Measurements from ENCODE around the gene INAFM1.
"Not testable (repeated sequence)": the region's sequence is repeated elsewhere in the genome, so short reads cannot be mapped to it uniquely, and the experiment has no call there.

Gene INAFM1

GRCh38 chr19:47280183-47280797 is 5.6 kb downstream of the INAFM1 start:
- ChIA-PET CTCF (interaction anchor here (0.8 to 1.6 kb wide), 5 partner anchors 13 to 148 kb away, joined by 3 to 7 read pairs (median 4); no protein-coding TSS in a partner anchor), POLR2A (no interaction called here)
- no peak overlapping the region for H3K4me3 ChIP-seq (ENCODE audit: low read depth, low read length)
- DNase-seq (ENCODE audit: low read depth, low spot score): no peak
- TF ChIP-seq, protein P1, sequence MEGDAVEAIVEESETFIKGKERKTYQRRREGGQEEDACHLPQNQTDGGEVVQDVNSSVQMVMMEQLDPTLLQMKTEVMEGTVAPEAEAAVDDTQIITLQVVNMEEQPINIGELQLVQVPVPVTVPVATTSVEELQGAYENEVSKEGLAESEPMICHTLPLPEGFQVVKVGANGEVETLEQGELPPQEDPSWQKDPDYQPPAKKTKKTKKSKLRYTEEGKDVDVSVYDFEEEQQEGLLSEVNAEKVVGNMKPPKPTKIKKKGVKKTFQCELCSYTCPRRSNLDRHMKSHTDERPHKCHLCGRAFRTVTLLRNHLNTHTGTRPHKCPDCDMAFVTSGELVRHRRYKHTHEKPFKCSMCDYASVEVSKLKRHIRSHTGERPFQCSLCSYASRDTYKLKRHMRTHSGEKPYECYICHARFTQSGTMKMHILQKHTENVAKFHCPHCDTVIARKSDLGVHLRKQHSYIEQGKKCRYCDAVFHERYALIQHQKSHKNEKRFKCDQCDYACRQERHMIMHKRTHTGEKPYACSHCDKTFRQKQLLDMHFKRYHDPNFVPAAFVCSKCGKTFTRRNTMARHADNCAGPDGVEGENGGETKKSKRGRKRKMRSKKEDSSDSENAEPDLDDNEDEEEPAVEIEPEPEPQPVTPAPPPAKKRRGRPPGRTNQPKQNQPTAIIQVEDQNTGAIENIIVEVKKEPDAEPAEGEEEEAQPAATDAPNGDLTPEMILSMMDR (IDR thresholded peaks at IDR 0.05; ENCODE audit: insufficient read depth, low read length, missing control alignments): peak; percentile 39

- no peak for DNase-seq (ENCODE audit: low read depth, low spot score)
- ChIA-PET POLR2A (no interaction called here), CTCF (interaction anchor here (1.0 to 18.7 kb wide), 8 partner anchors 7 to 145 kb away, joined by 3 to 284 read pairs (median 24); partner anchors contain the start of genes DHX34 and INAFM1)
- H3K4me3 ChIP-seq (ENCODE audit: low read depth, low read length): no peak overlapping the region
- TF ChIP-seq, protein P1 (IDR thresholded peaks at IDR 0.05; ENCODE audit: insufficient read depth, low read length, missing control alignments): no peak
Measured at GRCh38 chr19:47283405-47284059, 8.8 kb downstream of the INAFM1 start.

DNA sequence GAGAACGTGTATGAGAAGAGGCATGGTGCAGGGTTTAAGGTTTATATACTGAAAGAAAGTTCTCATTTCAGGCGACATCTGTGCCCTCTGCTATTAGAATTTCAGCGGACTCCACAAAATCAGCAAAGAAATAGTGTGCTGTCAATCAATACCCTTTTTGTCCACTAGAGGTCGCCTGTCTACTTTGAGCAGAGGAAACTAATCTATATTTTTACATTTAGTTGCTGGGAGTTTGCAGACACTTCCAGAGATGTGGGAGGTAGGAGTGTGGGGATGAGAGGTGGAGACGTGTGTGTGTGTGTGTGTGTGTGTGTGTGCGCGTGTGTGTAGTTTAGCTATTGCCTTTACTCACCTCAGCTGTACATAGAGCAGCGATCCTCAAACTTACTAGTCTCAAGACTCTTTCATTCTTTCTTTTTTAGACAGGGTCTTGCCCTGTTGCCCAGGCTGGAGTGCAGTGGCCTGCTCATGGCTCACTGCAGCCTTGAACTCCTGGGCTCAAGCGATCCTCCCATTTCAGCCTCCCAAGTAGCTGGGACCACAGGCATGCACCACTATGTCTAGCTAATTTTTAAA is 9.7 kb downstream of the INAFM1 start:
- TF ChIP-seq, protein P1 (IDR thresholded peaks at IDR 0.05; ENCODE audit: insufficient read depth, low read length, missing control alignments): peak; percentile 67
- no peak for DNase-seq (ENCODE audit: low read depth, low spot score)
- ChIA-PET POLR2A (no interaction called here), CTCF (interaction anchor here (0.7 to 18.7 kb wide), 24 partner anchors 8 to 423 kb away, joined by 3 to 284 read pairs (median 4); partner anchors contain the start of genes INAFM1 and KPTN)
- H3K4me3 ChIP-seq (ENCODE audit: low read depth, low read length): no peak overlapping the region

- H3K4me3 ChIP-seq (ENCODE audit: low read depth, low read length): no peak overlapping the region
- DNase-seq (ENCODE audit: low read depth, low spot score): no peak
- POLR2A ChIA-PET: no interaction called here
- CTCF ChIA-PET: interaction anchor here (0.6 to 18.7 kb wide), 24 partner anchors 10 to 411 kb away, joined by 3 to 284 read pairs (median 4); partner anchors contain the start of genes C5AR1, CCDC9, DHX34 and MEIS3
- TF ChIP-seq, protein P1 (IDR thresholded peaks at IDR 0.05; ENCODE audit: insufficient read depth, low read length, missing control alignments): peak; percentile 66
Measured at GRCh38 chr19:47296036-47296435, 21.4 kb downstream of the INAFM1 start.

- H3K4me3 ChIP-seq (ENCODE audit: low read depth, low read length); DNase-seq (ENCODE audit: low read depth, low spot score); POLR2A ChIA-PET: not testable (repeated sequence)
- CTCF ChIA-PET: interaction anchor here (0.6 to 1.0 kb wide), 2 partner anchors 127 to 136 kb away, joined by 3 to 8 read pairs; no protein-coding TSS in a partner anchor
Measured at GRCh38 chr19:47300867-47301266, 26.2 kb downstream of the INAFM1 start.

- TF ChIP-seq, protein P1 (IDR thresholded peaks at IDR 0.05; ENCODE audit: insufficient read depth, low read length, missing control alignments): no peak
- no peak overlapping the region for H3K4me3 ChIP-seq (ENCODE audit: low read depth, low read length)
- no peak for DNase-seq (ENCODE audit: low read depth, low spot score)
- ChIA-PET POLR2A (no interaction called here), CTCF (interaction anchor here (1.6 to 9.8 kb wide), 3 partner anchors 7 to 89 kb away, joined by 6 to 105 read pairs (median 6); no protein-coding TSS in a partner anchor)
Measured at GRCh38 chr19:47302249-47302648, 27.6 kb downstream of the INAFM1 start.
